GM20000 (cell line): Measurements from ENCODE around the gene ZXDC.

Experiments used
- DNase-seq: peaks from one replicate; pipeline ENCODE4 v3.0.0; 2012; ENCODE audit warnings: low spot score
- CTCF ChIP-seq: IDR thresholded peaks from 2 replicates; pipeline ENCODE4 v1.5.1; 2012; ENCODE audit warnings: mild to moderate bottlenecking, control low read depth; ENCODE audit errors: extremely low read depth, missing control alignments

ZXDC gene

GRCh38 chr3:126469479-126469878 is 6.2 kb downstream of the ZXDC start:
- DNase-seq = no peak
- no peak for TF ChIP-seq CTCF

- no peak for DNase-seq
- TF ChIP-seq CTCF = no peak
Measured at GRCh38 chr3:126468028-126468891, 7.4 kb downstream of the ZXDC start.

- no peak for DNase-seq
- TF ChIP-seq CTCF = no peak
Measured at GRCh38 chr3:126467611-126467955, 8.1 kb downstream of the ZXDC start.

GRCh38 chr3:126466886-126467610 is 8.6 kb downstream of the ZXDC start:
- no peak for TF ChIP-seq CTCF
- DNase-seq = no peak

GRCh38 chr3:126465928-126466544 is 9.7 kb downstream of the ZXDC start:
- DNase-seq = no peak
- TF ChIP-seq CTCF = no peak

GRCh38 chr3:126464997-126465396 is 10.7 kb downstream of the ZXDC start:
- no peak for TF ChIP-seq CTCF
- no peak for DNase-seq

GRCh38 chr3:126464494-126464893 is 11.2 kb downstream of the ZXDC start:
- TF ChIP-seq CTCF = no peak
- DNase-seq = no peak
